ENCODE measurements around the gene CAMKK1. TPM values are rescaled to one million over a fixed set of nuclear protein-coding genes. Genes with fewer than 3 reads are reported as not detected.

Gene CAMKK1
- total and polyA plus RNA-seq, 9 of the 15 experiments (the other 6 are each of a cell fraction or from before 2014, with no cell fraction given) = 0.34 to 7.5 (median 4.9) TPM

GRCh38 chr17:3859940-3860339 is 32.9 kb downstream of the CAMKK1 start:
- Histone ChIP-seq H3K4me2 (ENCODE audit: insufficient read depth, low read length) (no peak overlapping the region), H3K27me3 (ENCODE audit: control insufficient read depth in 2 of 2, insufficient read depth in 2 of 2, low read length in 2 of 2) (no peaks in the 10 kb centered on the region), H3K36me3 (ENCODE audit: control insufficient read depth, insufficient read depth, low read length) (peaks cover 14% of the 10 kb centered on the region; the same call in 2 of the 3 replicates), H3K9me1 (ENCODE audit: control insufficient read depth, insufficient read depth, low read length) (no peaks in the 10 kb centered on the region), H2AFZ (ENCODE audit: low read depth, low read length) (no peak overlapping the region), H3K4me3 (no peak overlapping the region), H3K4me1 (replicated peaks in 1 of 2; ENCODE audit: control insufficient read depth in 2 of 2, insufficient read depth in 2 of 2, low read length in 2 of 2) (no peaks in the 10 kb centered on the region), H3K27ac (ENCODE audit: extremely low read depth, low read depth, low read length) (no peak overlapping the region), H3K79me2 (ENCODE audit: control insufficient read depth, insufficient read depth, low read length) (no peaks in the 10 kb centered on the region), H4K20me1 (replicated peaks; ENCODE audit: control insufficient read depth, insufficient read depth, low read length) (no peaks in the 10 kb centered on the region), H3K9me3 (replicated peaks; ENCODE audit: control insufficient read depth, insufficient read depth, low read depth, low read length) (no peaks in the 10 kb centered on the region), H3K9ac (ENCODE audit: insufficient read depth in 1 of 2, low read depth in 2 of 2, low read length in 2 of 2) (peak overlapping the region in 1 of 2 experiments; percentile 17; a peak in 1 of 4 replicates)
- ChIA-PET CTCF (ENCODE audit: low intra/inter-chr PET ratio) (no interaction called here), POLR2A (interaction anchor here (0.6 kb wide), 1 partner anchor 555 kb away, joined by 4 read pairs; no protein-coding TSS in a partner anchor)
- DNase-seq (ENCODE audit: extremely low read depth in 1 of 4, low spot score in 3 of 4) = no peak
- 77% methylated on average over 5 of the region's 9 CpGs for WGBS (ENCODE audit: insufficient coverage, low coverage, missing lambda C conversion rate)
- BruUV-seq (replicated peaks) = no TSS peak
- in situ Hi-C loops (cut with MboI) (no loop called here), intact Hi-C loops (cut with micrococcal nuclease) (no loop called here)
- TF ChIP-seq ZNF583 (CRISPR knock-in tag; IDR thresholded peaks at IDR 0.05) = no peak
- TF ChIP-seq KLF10 (CRISPR knock-in tag; IDR thresholded peaks at IDR 0.05) = no peak
- TF ChIP-seq ETV1 (tag; conservative IDR thresholded peaks at IDR 0.05; ENCODE audit: low read depth) = no peak
- TF ChIP-seq BDP1 (IDR thresholded peaks at IDR 0.05; ENCODE audit: insufficient read depth, insufficient read length) = no peak
- no peak for TF ChIP-seq ZNF212 (CRISPR knock-in tag; IDR thresholded peaks at IDR 0.05)
- TF ChIP-seq, protein P1, sequence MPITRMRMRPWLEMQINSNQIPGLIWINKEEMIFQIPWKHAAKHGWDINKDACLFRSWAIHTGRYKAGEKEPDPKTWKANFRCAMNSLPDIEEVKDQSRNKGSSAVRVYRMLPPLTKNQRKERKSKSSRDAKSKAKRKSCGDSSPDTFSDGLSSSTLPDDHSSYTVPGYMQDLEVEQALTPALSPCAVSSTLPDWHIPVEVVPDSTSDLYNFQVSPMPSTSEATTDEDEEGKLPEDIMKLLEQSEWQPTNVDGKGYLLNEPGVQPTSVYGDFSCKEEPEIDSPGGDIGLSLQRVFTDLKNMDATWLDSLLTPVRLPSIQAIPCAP (CRISPR knock-in tag; IDR thresholded peaks at IDR 0.05; ENCODE audit: borderline replicate concordance) = no peak
- no peak for TF ChIP-seq DACH1 (IDR thresholded peaks at IDR 0.05; ENCODE audit: partially characterized antibody)
- TF ChIP-seq PRDM10 (IDR thresholded peaks at IDR 0.05; ENCODE audit: partially characterized antibody) = no peak
- no peak for TF ChIP-seq PHF8 (IDR thresholded peaks at IDR 0.05; ENCODE audit: borderline replicate concordance, low read length)
- no peak for FAIRE-seq
- ATAC-seq = no peak
